ENCODE results near the gene CNNM3.
"Not testable (repeated sequence)": the region's sequence is repeated elsewhere in the genome, so short reads cannot be mapped to it uniquely, and the experiment has no call there.

Gene CNNM3

GRCh38 chr2:96816127-96816835, at the start of gene CNNM3:
Gene CNNM3, plus strand, starts transcription at chr2:96816268. Its CDS starts 10 bp downstream, at chr2:96816278.
- DNase-seq = peak; percentile 76 to 83

- no peak for DNase-seq
These were observed 48.8 kb upstream of the CNNM3 start for GRCh38 chr2:96767135-96767871.

GRCh38 chr2:96768083-96768561, 47.9 kb upstream of the CNNM3 start:
- no peak for DNase-seq

GRCh38 chr2:96769814-96770213, 46.3 kb upstream of the CNNM3 start:
- DNase-seq = no peak

- DNase-seq = no peak
These were observed 45.4 kb upstream of the CNNM3 start for GRCh38 chr2:96770442-96771202.

GRCh38 chr2:96771796-96772618, 44.1 kb upstream of the CNNM3 start:
- no peak for DNase-seq

GRCh38 chr2:96772903-96773671, 43.0 kb upstream of the CNNM3 start:
- DNase-seq = no peak

GRCh38 chr2:96773922-96774321, 42.1 kb upstream of the CNNM3 start:
- no peak for DNase-seq

- no peak for DNase-seq
These were observed 40.9 kb upstream of the CNNM3 start for GRCh38 chr2:96775160-96775559.

GRCh38 chr2:96783388-96783787, 32.7 kb upstream of the CNNM3 start:
- no peak for DNase-seq

GRCh38 chr2:96787411-96787810, 28.7 kb upstream of the CNNM3 start:
- no peak for DNase-seq

GRCh38 chr2:96788442-96789244, 27.4 kb upstream of the CNNM3 start:
- DNase-seq = no peak

GRCh38 chr2:96789245-96789617, 26.8 kb upstream of the CNNM3 start:
- no peak for DNase-seq

GRCh38 chr2:96792772-96793749, 23.0 kb upstream of the CNNM3 start:
- DNase-seq = no peak

GRCh38 chr2:96795076-96795475, 21.0 kb upstream of the CNNM3 start:
- no peak for DNase-seq

GRCh38 chr2:96796497-96796896, 19.6 kb upstream of the CNNM3 start:
- DNase-seq = not testable (repeated sequence)

- no peak for DNase-seq
These were observed 18.9 kb upstream of the CNNM3 start for GRCh38 chr2:96797066-96797625.

GRCh38 chr2:96798733-96799622, 17.1 kb upstream of the CNNM3 start:
- no peak for DNase-seq

Measured in AML-193 (cell line).